ENCODE measurements around the gene ASTL.

ASTL gene

DNA sequence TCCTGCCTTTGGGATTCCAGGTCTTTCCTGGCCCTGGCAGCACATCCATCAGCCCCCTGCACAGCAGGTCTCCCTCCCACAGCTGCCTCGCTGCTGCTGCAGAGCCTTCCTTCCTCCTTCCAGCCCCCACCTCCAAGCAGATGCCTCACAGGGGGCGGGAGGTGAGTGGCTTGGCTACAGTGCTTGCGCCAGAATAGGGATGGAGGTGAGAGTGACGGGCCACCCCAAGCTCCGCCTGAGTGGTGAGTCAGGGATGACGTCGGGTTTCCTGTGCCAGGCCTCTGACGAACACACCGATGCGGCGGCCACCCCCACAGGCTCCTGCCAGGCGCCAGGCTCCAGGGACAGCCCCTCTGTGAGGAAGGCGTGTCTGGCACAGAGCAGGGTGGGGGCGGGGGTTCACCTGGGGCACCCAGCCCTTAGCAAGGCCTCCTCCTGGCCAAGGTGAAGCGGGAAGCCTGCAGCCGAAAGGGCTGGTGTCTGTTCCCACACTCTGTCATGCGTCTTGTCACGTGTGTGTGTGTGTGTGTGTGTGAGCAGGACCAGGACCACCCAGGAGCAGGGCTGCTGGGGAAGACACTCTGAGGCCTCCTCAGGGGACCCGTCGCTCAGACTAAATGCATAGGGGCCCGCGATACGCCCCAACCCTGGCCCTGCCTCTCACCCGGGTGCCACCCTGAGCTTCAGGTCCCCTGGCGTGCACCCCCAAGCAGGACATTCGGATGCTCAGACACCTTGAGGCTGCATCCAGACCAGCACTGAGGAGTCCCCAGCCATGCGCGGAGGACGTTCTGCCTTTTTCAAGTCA is 10.3 kb upstream of the ASTL start:
- POLR2A ChIA-PET = no interaction called here
- no peaks in the 10 kb centered on the region for H3K9me3 ChIP-seq (ENCODE audit: control insufficient read depth, insufficient read depth, low read depth, low read length)
- no peaks in the 10 kb centered on the region for H3K36me3 ChIP-seq (ENCODE audit: control insufficient read depth in 2 of 2, insufficient read depth in 1 of 2, low read length in 2 of 2)
- H3K4me3 ChIP-seq (ENCODE audit: low read depth, low read length) = no peak overlapping the region
- CTCF ChIA-PET = interaction anchor here (0.5 to 2.9 kb wide), 5 partner anchors 11 to 136 kb away, joined by 3 to 17 read pairs (median 4); no protein-coding TSS in a partner anchor
- H3K27ac ChIP-seq (ENCODE audit: extremely low read depth, low read depth, low read length) = no peak overlapping the region
- peaks cover 9% of the 10 kb centered on the region; the same call in 1 of the 2 replicates for H3K4me1 ChIP-seq (ENCODE audit: control insufficient read depth, insufficient read depth, low read length)
- TF ChIP-seq GLIS2 (tag by site-specific recombination; IDR thresholded peaks at IDR 0.05) = peak; percentile 56
- TF ChIP-seq ZIC2 (tag by site-specific recombination; IDR thresholded peaks at IDR 0.05) = peak; percentile 73
- TF ChIP-seq, protein P1, sequence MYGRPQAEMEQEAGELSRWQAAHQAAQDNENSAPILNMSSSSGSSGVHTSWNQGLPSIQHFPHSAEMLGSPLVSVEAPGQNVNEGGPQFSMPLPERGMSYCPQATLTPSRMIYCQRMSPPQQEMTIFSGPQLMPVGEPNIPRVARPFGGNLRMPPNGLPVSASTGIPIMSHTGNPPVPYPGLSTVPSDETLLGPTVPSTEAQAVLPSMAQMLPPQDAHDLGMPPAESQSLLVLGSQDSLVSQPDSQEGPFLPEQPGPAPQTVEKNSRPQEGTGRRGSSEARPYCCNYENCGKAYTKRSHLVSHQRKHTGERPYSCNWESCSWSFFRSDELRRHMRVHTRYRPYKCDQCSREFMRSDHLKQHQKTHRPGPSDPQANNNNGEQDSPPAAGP (tag by site-specific recombination; IDR thresholded peaks at IDR 0.05) = peak; percentile 72
- TF ChIP-seq ZNF48 (tag by site-specific recombination; IDR thresholded peaks at IDR 0.05) = no peak
- TF ChIP-seq OSR2 (tag by site-specific recombination; IDR thresholded peaks at IDR 0.05) = no peak
- TF ChIP-seq, protein P2, sequence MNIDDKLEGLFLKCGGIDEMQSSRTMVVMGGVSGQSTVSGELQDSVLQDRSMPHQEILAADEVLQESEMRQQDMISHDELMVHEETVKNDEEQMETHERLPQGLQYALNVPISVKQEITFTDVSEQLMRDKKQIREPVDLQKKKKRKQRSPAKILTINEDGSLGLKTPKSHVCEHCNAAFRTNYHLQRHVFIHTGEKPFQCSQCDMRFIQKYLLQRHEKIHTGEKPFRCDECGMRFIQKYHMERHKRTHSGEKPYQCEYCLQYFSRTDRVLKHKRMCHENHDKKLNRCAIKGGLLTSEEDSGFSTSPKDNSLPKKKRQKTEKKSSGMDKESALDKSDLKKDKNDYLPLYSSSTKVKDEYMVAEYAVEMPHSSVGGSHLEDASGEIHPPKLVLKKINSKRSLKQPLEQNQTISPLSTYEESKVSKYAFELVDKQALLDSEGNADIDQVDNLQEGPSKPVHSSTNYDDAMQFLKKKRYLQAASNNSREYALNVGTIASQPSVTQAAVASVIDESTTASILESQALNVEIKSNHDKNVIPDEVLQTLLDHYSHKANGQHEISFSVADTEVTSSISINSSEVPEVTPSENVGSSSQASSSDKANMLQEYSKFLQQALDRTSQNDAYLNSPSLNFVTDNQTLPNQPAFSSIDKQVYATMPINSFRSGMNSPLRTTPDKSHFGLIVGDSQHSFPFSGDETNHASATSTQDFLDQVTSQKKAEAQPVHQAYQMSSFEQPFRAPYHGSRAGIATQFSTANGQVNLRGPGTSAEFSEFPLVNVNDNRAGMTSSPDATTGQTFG (tag by site-specific recombination; IDR thresholded peaks at IDR 0.05; ENCODE audit: borderline replicate concordance) = no peak
- no peak for TF ChIP-seq ZNF660 (tag by site-specific recombination; IDR thresholded peaks at IDR 0.05)
- TF ChIP-seq ZNF501 (tag by site-specific recombination; IDR thresholded peaks at IDR 0.05) = no peak
- TF ChIP-seq ZNF623 (tag by site-specific recombination; IDR thresholded peaks at IDR 0.05) = no peak
- TF ChIP-seq SP3 (tag by site-specific recombination; IDR thresholded peaks at IDR 0.05) = peak; percentile 75
- no peak for TF ChIP-seq ZNF2 (tag by site-specific recombination; IDR thresholded peaks at IDR 0.05)
- TF ChIP-seq PRDM1 (tag by site-specific recombination; IDR thresholded peaks at IDR 0.05) = 0 out of 2 replicates have a peak, but pooled peaks have one; percentile 9
- TF ChIP-seq ZBTB1 (tag by site-specific recombination; IDR thresholded peaks at IDR 0.05) = no peak
- TF ChIP-seq SCRT2 (tag by site-specific recombination; IDR thresholded peaks at IDR 0.05) = no peak
- 0 out of 2 replicates have a peak, but pooled peaks have one; percentile 12 for TF ChIP-seq ZNF366 (tag by site-specific recombination; conservative IDR thresholded peaks at IDR 0.05)
- TF ChIP-seq ZNF629 (tag by site-specific recombination; IDR thresholded peaks at IDR 0.05) = peak; percentile 98
- no peak for TF ChIP-seq ZNF529 (tag by site-specific recombination; IDR thresholded peaks at IDR 0.05; ENCODE audit: insufficient replicate concordance)
- TF ChIP-seq SP2 (tag by site-specific recombination; IDR thresholded peaks at IDR 0.05) = peak; percentile 74
- TF ChIP-seq GLIS1 (tag by site-specific recombination; IDR thresholded peaks at IDR 0.05) = peak; percentile 87
- no peak for TF ChIP-seq IKZF3 (tag by site-specific recombination; IDR thresholded peaks at IDR 0.05)
- TF ChIP-seq KLF7 (tag by site-specific recombination; IDR thresholded peaks at IDR 0.05; ENCODE audit: borderline replicate concordance) = no peak
- peak; percentile 27; the same call in 1 of the 2 replicates for TF ChIP-seq ZBTB17 (tag by site-specific recombination; IDR thresholded peaks at IDR 0.05)
- TF ChIP-seq EGR2 (tag by site-specific recombination; IDR thresholded peaks at IDR 0.05; ENCODE audit: low read depth) = peak; percentile 72
- peak; percentile 96 for TF ChIP-seq ZBTB21 (tag by site-specific recombination; IDR thresholded peaks at IDR 0.05)
- TF ChIP-seq ZNF777 (tag by site-specific recombination; IDR thresholded peaks at IDR 0.05; ENCODE audit: borderline replicate concordance) = 0 out of 2 replicates have a peak, but pooled peaks have one; percentile 42
- peak; percentile 11; the same call in 1 of the 2 replicates for TF ChIP-seq ZNF843 (tag by site-specific recombination; IDR thresholded peaks at IDR 0.05)
- TF ChIP-seq KLF8 (tag by site-specific recombination; IDR thresholded peaks at IDR 0.05) = 0 out of 2 replicates have a peak, but pooled peaks have one; percentile 17
- TF ChIP-seq ZNF585B (tag by site-specific recombination; IDR thresholded peaks at IDR 0.05) = no peak
- TF ChIP-seq ZNF571 (tag by site-specific recombination; IDR thresholded peaks at IDR 0.05) = no peak
- peak; percentile 27; the same call in 1 of the 2 replicates for TF ChIP-seq SP7 (tag by site-specific recombination; IDR thresholded peaks at IDR 0.05)
- no peak for TF ChIP-seq KLF16 (tag by site-specific recombination; IDR thresholded peaks at IDR 0.05)
- TF ChIP-seq ZNF664 (tag by site-specific recombination; IDR thresholded peaks at IDR 0.05) = no peak
- TF ChIP-seq ZNF341 (tag by site-specific recombination; IDR thresholded peaks at IDR 0.05; ENCODE audit: low read depth) = peak; percentile 45; the same call in 1 of the 2 replicates
- no peak for TF ChIP-seq FEZF1 (tag by site-specific recombination; IDR thresholded peaks at IDR 0.05)
- TF ChIP-seq TCF7L2 (IDR thresholded peaks at IDR 0.05; ENCODE audit: borderline replicate concordance, low read depth, low read length) = no peak
- TF ChIP-seq, protein P3, sequence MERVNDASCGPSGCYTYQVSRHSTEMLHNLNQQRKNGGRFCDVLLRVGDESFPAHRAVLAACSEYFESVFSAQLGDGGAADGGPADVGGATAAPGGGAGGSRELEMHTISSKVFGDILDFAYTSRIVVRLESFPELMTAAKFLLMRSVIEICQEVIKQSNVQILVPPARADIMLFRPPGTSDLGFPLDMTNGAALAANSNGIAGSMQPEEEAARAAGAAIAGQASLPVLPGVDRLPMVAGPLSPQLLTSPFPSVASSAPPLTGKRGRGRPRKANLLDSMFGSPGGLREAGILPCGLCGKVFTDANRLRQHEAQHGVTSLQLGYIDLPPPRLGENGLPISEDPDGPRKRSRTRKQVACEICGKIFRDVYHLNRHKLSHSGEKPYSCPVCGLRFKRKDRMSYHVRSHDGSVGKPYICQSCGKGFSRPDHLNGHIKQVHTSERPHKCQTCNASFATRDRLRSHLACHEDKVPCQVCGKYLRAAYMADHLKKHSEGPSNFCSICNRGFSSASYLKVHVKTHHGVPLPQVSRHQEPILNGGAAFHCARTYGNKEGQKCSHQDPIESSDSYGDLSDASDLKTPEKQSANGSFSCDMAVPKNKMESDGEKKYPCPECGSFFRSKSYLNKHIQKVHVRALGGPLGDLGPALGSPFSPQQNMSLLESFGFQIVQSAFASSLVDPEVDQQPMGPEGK (tag by site-specific recombination; IDR thresholded peaks at IDR 0.05) = peak; percentile 47

Data from HEK293 (cell line).